ENCODE data around the gene IL26.

IL26 gene

GRCh38 chr12:68159681-68160304 is 65.8 kb downstream of the IL26 start, which contains the start of gene IFNG:
IFNG (minus strand) TSS chr12:68159740; CDS start chr12:68159615, 125 bp downstream.
- ChIA-PET CTCF (interaction anchor here (0.7 to 2.4 kb wide), 2 partner anchors 119 to 120 kb away, joined by 9 read pairs; no protein-coding TSS in a partner anchor), POLR2A (ENCODE audit: low non-redundant PET) (no interaction called here)
- no peak for TF ChIP-seq CTCF (conservative IDR thresholded peaks at IDR 0.05; ENCODE audit: low read depth)
- DNase-seq (ENCODE audit: low spot score), result no peak
- no peak within 1 kb of the TSS for H3K27ac ChIP-seq

GRCh38 chr12:68158432-68158831 is 67.2 kb downstream of the IL26 start:
- ChIA-PET POLR2A (ENCODE audit: low non-redundant PET) (no interaction called here), CTCF (interaction anchor here (0.5 to 2.4 kb wide), 11 partner anchors 9 to 1517 kb away, joined by 3 to 9 read pairs (median 4); no protein-coding TSS in a partner anchor)
- no peak overlapping the region for H3K27ac ChIP-seq
- peak; percentile 5 for DNase-seq (ENCODE audit: low spot score)
- 0 out of 2 replicates have a peak, but pooled peaks have one; percentile 8 for TF ChIP-seq CTCF (conservative IDR thresholded peaks at IDR 0.05; ENCODE audit: low read depth)

GRCh38 chr12:68157380-68157779 is 68.2 kb downstream of the IL26 start:
- TF ChIP-seq CTCF (conservative IDR thresholded peaks at IDR 0.05; ENCODE audit: low read depth), result no peak
- ChIA-PET POLR2A (ENCODE audit: low non-redundant PET) (no interaction called here), CTCF (interaction anchor here (0.7 to 2.4 kb wide), 6 partner anchors 14 to 249 kb away, joined by 3 to 9 read pairs (median 4); no protein-coding TSS in a partner anchor)
- DNase-seq (ENCODE audit: low spot score), result no peak
- H3K27ac ChIP-seq, result no peak overlapping the region

GRCh38 chr12:68156636-68157035 is 69.0 kb downstream of the IL26 start:
- no peak for TF ChIP-seq CTCF (conservative IDR thresholded peaks at IDR 0.05; ENCODE audit: low read depth)
- CTCF ChIA-PET, result interaction anchor here (0.6 to 1.7 kb wide), 4 partner anchors 15 to 397 kb away, joined by 3 to 5 read pairs (median 4); no protein-coding TSS in a partner anchor
- POLR2A ChIA-PET (ENCODE audit: low non-redundant PET), result no interaction called here
- no peak overlapping the region for H3K27ac ChIP-seq
- no peak for DNase-seq (ENCODE audit: low spot score)

GRCh38 chr12:68154779-68155178 is 70.8 kb downstream of the IL26 start:
- POLR2A ChIA-PET (ENCODE audit: low non-redundant PET), result no interaction called here
- TF ChIP-seq CTCF (conservative IDR thresholded peaks at IDR 0.05; ENCODE audit: low read depth), result no peak
- CTCF ChIA-PET, result interaction anchor here (0.6 kb wide), 1 partner anchor 1736 kb away, joined by 3 read pairs; no protein-coding TSS in a partner anchor
- no peak for DNase-seq (ENCODE audit: low spot score)
- no peak overlapping the region for H3K27ac ChIP-seq
